Fibroblast of skin of left quadriceps (primary cell): ENCODE measurements around the gene SMIM1.

Source experiments
- DNase-seq, 2 experiments: peaks; one replicate each; pipeline ENCODE4 v3.0.0-alpha.2; 2013; ENCODE audit warnings: low read depth in 2 of 2

SMIM1 gene

GRCh38 chr1:3821908-3822307 lies 49.4 kb downstream of the SMIM1 start:
- no peak for DNase-seq

GRCh38 chr1:3822421-3822820 lies 49.9 kb downstream of the SMIM1 start:
- no peak for DNase-seq

GRCh38 chr1:3824650-3825049 lies 52.1 kb downstream of the SMIM1 start:
- no peak for DNase-seq

- DNase-seq: no peak
Observed at GRCh38 chr1:3825356-3825755, 52.8 kb downstream of the SMIM1 start.
